Measurements from ENCODE around the gene MMP15. TPM values are rescaled to one million over a fixed set of nuclear protein-coding genes. Genes with fewer than 3 reads are reported as not detected.
"Not testable (repeated sequence)": the region's sequence is repeated elsewhere in the genome, so short reads cannot be mapped to it uniquely, and the experiment has no call there.

Gene MMP15
- total RNA-seq, 4 donors from 2014 or later = under 0.01 to 12.5 (median 2.6) TPM

- no peak for TF ChIP-seq POLR2A (IDR thresholded peaks at IDR 0.05)
- no peaks in the 10 kb centered on the region for H3K36me3 ChIP-seq
- no peak for DNase-seq
- no peaks in the 10 kb centered on the region for H3K27me3 ChIP-seq
- intact Hi-C loops (cut with DNase I; ENCODE audit: low total_unique reads) = loop anchor here (5.0 kb wide), 2 partner anchors 100 to 245 kb away; no protein-coding TSS in a partner anchor
- H3K27ac ChIP-seq = no peak overlapping the region
- no peak overlapping the region for H3K4me3 ChIP-seq
- H3K4me1 ChIP-seq = no peaks in the 10 kb centered on the region
- no peaks in the 10 kb centered on the region for H3K9me3 ChIP-seq
Measured at GRCh38 chr16:58002416-58002800, 23.1 kb upstream of the MMP15 start.

GRCh38 chr16:58002936-58003335, 22.6 kb upstream of the MMP15 start:
- TF ChIP-seq CTCF (IDR thresholded peaks at IDR 0.05) (no peak), POLR2A (IDR thresholded peaks at IDR 0.05) (no peak)
- intact Hi-C loops (cut with DNase I; ENCODE audit: low total_unique reads) = loop anchor here (5.0 kb wide), 2 partner anchors 101 to 246 kb away; no protein-coding TSS in a partner anchor
- no peak for DNase-seq
- Histone ChIP-seq H3K27me3 (no peaks in the 10 kb centered on the region), H3K9me3 (no peaks in the 10 kb centered on the region), H3K4me1 (no peaks in the 10 kb centered on the region), H3K36me3 (no peaks in the 10 kb centered on the region), H3K4me3 (no peak overlapping the region), H3K27ac (no peak overlapping the region)

- not testable (repeated sequence) for H3K4me3 ChIP-seq, H3K27me3 ChIP-seq, H3K36me3 ChIP-seq, DNase-seq, H3K4me1 ChIP-seq, H3K9me3 ChIP-seq, H3K27ac ChIP-seq
- intact Hi-C loops (cut with DNase I; ENCODE audit: low total_unique reads) = loop anchor here (5.0 kb wide), 2 partner anchors 102 to 247 kb away; no protein-coding TSS in a partner anchor
Measured at GRCh38 chr16:58004736-58005135, 20.8 kb upstream of the MMP15 start.

GRCh38 chr16:58009856-58010416, 15.6 kb upstream of the MMP15 start:
- DNase-seq = no peak
- Histone ChIP-seq H3K4me1 (no peaks in the 10 kb centered on the region), H3K36me3 (no peaks in the 10 kb centered on the region), H3K4me3 (no peak overlapping the region), H3K27me3 (no peaks in the 10 kb centered on the region), H3K9me3 (no peaks in the 10 kb centered on the region), H3K27ac (no peak overlapping the region)
- TF ChIP-seq POLR2A (IDR thresholded peaks at IDR 0.05) (no peak), CTCF (IDR thresholded peaks at IDR 0.05) (no peak)
- intact Hi-C loops (cut with DNase I; ENCODE audit: low total_unique reads) = no loop called here

- H3K9me3 ChIP-seq = no peaks in the 10 kb centered on the region
- no peak for TF ChIP-seq POLR2A (IDR thresholded peaks at IDR 0.05)
- TF ChIP-seq CTCF (IDR thresholded peaks at IDR 0.05) = no peak
- H3K4me3 ChIP-seq = no peak overlapping the region
- no peak for DNase-seq
- no peaks in the 10 kb centered on the region for H3K36me3 ChIP-seq
- no peak overlapping the region for H3K27ac ChIP-seq
- H3K4me1 ChIP-seq = no peaks in the 10 kb centered on the region
- intact Hi-C loops (cut with DNase I; ENCODE audit: low total_unique reads) = no loop called here
- H3K27me3 ChIP-seq = no peaks in the 10 kb centered on the region
Measured at GRCh38 chr16:58010886-58011285, 14.7 kb upstream of the MMP15 start.

- no peak for DNase-seq
- H3K36me3 ChIP-seq = no peaks in the 10 kb centered on the region
- H3K4me3 ChIP-seq = no peak overlapping the region
- TF ChIP-seq POLR2A (IDR thresholded peaks at IDR 0.05) (no peak), CTCF (IDR thresholded peaks at IDR 0.05) (no peak)
- intact Hi-C loops (cut with DNase I; ENCODE audit: low total_unique reads) = no loop called here
- no peaks in the 10 kb centered on the region for H3K4me1 ChIP-seq
- no peaks in the 10 kb centered on the region for H3K27me3 ChIP-seq
- no peak overlapping the region for H3K27ac ChIP-seq
- no peaks in the 10 kb centered on the region for H3K9me3 ChIP-seq
Measured at GRCh38 chr16:58011652-58012051, 13.9 kb upstream of the MMP15 start.

Measured in uterus (tissue), 4 donors.